GM19035 (cell line): Measurements from ENCODE around the gene IGF1R.

Experiments
- ATAC-seq: cut with Tn5 transposase; IDR thresholded peaks from one replicate; pipeline ENCODE4 v1.9.1; 2021; ENCODE audit not compliant: unreplicated experiment

IGF1R gene

DNA sequence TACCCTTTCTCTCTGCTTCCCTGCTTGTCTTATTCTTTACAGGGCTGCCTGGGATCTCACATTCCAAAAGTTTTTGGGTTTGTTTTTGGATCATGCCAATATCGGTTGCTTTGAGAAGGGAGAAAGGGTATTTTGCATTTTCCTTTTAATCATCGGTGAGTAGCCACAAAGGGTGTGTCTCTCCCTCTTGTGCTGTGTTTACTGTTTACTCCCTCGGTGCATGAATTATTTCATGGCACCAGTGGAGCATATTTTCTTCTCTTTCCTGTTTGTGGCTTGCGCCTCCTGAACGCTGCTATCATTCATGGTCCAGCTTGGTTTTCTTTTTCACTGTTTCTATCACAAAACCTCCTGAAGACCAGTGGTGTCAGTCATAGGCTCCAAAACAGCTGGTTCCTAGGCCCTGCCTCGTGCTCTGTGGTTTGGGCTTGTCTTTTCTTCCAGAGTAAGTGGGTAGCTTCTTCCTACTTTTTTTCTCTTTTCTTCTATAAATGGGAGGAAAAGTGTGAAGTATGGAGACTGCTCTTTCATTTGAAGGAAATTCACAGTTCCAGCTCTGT is 54.9 kb downstream of the IGF1R start:
- no peak for ATAC-seq

DNA sequence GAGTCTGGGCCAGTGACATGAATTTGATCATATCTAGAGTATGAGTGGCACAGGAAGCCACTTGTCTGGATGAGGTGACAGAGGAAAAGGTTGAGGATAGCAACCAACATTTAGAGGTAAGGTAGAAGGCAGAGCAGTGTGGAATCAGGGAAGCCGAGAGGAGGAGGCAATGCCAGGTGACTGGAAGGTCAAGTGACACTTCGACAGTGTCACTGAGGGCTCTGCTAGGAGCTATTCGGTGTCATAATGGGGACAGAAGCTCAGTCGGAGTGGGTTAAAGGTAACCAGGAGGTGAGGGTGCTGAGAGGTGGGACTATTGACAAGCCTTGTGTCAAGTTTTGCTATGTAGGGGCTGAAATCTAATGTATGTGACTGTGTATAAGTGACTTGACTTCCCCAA is 56.7 kb downstream of the IGF1R start:
- no peak for ATAC-seq

DNA sequence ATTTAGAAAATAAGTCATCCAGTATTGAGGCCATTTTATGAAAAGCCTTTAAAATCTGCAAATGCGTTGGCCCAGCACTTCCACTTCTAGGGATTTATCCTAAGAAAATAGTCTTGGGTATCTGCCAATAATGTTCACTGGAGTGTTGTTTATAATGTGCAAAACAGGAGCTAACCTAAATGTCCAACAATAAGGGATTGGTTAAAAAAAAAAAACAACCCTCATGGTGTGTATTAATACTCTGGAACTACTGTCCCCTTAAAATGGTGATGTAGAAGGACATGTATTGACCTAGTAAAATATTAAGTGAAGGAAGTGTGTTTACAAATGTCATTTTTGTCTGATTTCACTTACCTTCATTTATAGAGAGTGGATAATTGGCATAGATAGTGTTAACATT is 58.0 kb downstream of the IGF1R start:
- no peak for ATAC-seq

DNA sequence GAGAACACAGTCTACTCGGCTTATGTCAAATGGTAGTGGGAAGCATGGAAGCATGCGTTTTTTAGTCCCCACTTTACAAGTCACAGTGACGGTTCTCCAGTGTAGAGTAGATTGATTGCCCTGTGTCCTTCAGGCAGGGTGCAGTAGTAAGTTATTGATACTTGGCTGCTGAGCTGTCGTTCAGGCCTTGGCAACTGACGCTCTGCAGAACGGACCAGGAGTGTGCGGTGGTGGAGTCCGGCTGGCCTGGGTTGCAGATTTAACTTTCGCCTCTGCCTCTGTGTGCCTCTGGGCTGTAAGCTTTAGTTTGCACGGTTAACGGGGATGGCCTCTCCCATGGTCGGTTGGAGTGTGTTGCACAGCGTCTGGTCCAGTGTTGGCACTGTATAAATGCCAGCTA is 58.6 kb downstream of the IGF1R start:
- no peak for ATAC-seq

DNA sequence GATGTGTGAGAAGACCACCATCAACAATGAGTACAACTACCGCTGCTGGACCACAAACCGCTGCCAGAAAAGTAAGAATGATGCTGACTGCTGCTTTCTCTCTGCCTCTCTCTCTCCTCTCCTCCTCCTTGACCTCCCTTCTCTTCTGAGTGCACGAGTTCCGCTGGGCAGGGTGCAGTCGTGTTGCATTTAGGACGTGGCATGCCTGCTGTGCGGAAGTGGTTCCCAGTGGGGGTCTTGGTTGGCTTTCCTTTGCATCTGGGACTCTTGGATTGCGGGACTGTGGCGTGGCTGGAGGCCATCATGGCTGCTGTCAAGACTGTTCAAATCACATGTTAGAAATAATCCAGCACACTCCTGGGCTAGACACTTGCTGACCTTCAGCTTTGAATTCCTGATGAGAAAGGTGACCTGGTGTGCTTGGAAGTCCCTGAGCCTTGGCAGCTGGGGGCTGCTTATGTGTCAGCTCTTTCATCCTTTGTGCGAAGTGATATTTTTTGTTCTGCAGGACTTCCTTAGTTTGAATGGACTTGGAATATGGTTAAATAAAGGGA is 59.8 kb downstream of the IGF1R start:
- no peak for ATAC-seq

DNA sequence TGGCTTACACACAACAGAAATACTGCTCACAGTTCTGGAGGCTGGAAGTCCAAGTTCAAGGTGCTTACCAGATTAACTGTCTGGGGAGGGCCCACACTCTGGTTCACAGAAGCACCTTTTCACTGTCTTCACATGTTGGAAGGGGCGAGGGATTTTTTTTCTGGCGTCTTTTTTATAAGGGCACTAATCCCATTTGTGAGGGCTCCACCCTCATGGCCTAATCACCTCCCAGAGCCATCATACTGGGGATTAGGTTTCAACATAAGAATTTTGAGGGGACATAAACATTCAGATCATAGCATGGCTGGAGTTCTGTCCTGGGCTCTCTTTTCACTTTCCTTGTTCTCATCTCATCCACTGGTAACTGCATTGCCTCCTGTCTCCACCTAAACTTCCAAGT is 63.5 kb downstream of the IGF1R start:
- no peak for ATAC-seq

DNA sequence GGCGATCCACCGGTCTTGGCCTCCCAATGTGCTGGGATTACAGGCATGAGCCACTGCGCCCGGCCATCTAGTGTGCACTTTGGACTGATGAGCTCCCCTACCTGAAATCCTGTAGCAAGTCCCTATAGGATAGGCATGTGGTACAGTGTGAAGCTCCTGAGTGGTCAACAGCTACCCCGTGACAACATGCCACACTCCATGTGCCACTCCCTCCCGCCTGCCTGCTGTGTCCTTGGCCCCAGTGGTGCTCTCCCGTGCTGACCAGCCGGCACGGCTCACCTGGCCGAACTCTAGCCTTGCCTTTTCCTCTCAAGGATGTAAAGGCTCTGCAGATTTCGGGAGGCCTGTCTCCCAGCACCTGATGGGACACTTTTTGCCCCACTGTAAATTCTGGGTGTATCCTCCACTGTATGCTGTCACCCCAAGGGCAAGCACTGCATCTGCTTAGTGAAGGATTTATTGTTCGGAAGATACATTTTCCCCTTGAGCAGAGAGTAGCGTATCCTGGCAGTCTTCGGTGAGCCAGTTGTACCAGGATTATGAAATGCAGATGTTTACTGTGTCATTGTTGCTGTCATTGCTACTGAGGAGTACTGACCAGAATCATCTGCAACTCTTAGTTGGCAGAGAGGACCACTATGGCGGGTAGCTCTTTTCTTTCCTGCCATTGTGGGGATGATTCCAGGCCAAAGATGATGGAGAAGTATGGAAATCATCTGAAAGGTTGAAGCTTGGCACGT is 64.7 kb downstream of the IGF1R start:
- ATAC-seq: no peak

DNA sequence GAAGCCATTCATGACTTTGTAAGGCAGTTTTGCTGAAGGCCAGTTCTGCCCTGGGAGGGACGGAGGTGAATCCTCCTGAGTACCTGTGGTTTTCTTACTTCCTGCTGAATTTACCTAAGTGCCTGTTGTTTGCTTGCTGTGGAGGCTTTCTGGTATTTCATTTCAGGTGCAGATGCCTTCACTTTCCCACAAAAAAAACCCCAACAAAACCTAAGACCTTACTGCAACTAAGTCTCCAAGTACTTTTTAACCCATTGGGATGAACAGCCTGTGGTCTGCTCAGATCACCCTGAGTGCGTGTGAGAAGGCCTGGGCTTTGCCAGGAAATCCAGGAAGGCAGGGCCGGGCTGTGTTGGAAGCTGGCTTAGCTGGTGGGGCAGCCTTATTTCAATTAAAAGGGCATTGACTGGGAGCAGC is 65.3 kb downstream of the IGF1R start:
- no peak for ATAC-seq

DNA sequence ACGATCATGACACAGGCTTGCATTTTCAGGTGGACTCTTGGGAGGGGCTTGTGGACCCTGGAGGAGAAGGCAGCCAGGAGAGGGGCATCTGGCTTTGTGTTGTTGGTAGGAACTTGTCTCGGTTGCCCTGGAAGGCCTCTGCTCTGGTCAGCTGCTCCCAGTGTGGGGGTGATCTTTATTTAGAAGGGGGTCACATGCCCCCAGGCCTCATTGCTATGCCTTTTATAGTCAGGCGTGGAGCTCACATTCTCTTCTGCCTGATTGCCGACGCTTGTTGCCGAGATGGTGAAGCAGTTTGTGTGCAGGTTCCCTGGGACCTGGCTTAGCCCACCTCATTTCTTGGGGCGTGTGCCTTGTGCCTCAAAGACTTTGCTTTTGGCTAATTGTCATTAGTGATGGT is 66.6 kb downstream of the IGF1R start:
- ATAC-seq: no peak

DNA sequence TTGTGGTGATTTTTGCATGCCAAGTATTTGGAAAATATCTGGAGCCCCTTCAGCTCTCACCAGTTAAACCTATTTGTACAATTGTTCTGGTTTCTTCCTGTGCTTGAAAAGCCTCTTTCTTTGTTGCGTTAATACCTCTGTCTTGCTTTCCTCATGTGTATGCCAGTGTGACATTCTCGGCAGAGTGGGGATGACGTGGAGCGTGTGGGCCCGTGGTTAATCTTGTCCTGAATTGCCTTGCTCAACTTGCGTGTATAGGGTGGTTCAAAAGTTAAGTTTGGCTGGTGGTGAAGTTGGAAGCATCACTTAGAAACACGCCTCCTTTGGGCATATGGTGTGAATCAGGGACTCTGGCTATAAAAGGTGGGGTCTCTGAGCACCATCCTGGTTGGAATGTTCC is 67.1 kb downstream of the IGF1R start:
- no peak for ATAC-seq

DNA sequence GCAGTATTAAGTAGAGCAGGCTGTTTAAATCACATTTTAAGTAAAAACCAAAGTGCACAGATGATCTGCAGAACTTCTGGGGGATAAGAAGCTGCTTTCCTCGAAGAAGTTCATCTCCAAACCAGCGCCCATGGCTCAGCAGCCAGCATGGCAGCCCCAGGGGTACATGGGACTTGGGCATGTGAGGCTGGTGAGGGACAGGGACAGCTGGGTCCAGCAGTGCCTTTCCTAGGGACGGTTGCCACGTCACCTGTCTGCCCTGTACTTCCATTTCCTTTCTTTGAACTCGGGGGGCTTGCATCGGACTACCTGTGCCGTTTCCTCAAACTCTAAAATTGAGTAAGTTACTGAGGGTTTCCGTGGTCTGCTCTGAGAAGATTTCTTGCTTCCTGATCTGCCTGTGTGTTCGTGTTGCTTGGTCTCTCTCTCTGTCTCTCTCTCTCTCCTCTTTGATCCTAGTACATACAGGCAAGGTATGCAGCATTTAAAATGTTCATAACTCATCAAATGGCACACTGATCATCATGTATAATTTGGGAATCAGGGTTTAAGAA is 67.6 kb downstream of the IGF1R start:
- ATAC-seq: no peak

DNA sequence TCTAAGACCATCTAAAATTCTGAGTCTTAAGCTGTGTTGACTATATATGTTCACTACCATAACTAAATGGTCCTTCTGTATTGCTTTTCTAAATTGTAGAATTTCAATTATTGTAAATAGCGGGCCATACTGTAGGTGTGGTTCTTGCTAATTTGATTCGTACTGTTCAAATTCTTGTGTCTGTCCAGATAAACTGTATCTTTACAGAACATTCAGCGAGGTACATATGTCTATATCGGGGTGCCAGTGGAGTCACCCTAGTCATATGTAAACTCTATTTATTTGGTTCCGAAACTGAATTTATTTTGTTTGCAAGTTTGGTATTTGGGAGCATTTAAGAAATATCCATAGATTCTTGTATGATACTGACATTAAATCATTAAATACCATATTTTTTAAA is 69.0 kb downstream of the IGF1R start:
- ATAC-seq: no peak

DNA sequence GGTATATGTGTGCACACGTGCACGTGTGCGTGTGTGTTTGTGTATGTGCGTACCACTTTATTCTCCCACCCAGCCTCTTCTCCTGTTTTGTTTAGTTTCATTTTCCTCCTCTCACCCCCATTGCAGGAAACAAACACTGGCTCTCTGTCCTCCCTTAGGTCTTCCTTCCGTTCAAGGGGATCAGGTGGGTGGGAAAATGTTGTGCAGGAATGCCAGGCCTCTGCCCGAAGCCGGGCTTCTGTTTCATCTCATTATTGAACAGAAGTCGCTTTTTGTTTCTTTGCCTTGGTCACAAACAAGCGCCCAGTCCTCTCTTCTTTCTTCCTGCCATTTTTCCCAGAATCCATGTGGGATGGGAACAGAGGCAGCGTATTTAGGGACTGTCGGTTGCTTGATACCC is 69.6 kb downstream of the IGF1R start:
- ATAC-seq: no peak

DNA sequence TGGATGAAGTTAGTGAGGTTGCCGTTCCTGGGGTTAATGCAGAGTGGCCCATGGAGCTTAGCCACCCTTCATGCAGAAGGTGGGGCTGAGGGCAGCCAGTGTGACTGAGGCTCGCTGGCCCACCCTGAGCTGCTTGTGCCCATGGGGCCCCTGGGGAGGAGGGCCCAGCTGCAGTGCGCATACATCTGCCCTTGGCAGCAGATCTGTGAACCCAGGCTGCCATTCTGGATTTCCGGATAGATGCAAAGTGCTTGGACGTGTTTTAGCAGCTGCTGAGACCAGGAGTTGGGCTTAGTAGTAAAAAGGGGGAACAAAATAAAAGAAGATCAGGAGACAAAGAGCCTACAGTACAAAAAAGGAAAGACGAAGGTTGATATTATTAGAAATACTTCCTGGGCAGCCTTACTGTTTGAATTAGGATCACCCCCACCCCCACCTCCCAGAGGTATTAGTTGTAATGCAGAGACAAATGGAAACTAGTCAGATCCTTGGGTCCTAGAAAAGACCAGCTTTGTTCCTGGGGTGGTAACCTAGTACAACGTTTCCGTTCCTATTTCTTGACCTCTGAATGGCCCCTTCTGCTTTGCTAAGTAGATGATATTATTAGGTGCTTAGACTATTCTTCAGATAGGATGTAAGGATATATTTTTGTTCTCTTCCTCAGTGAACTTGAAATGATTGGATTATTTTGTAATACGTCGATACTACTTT is 70.2 kb downstream of the IGF1R start:
- no peak for ATAC-seq

DNA sequence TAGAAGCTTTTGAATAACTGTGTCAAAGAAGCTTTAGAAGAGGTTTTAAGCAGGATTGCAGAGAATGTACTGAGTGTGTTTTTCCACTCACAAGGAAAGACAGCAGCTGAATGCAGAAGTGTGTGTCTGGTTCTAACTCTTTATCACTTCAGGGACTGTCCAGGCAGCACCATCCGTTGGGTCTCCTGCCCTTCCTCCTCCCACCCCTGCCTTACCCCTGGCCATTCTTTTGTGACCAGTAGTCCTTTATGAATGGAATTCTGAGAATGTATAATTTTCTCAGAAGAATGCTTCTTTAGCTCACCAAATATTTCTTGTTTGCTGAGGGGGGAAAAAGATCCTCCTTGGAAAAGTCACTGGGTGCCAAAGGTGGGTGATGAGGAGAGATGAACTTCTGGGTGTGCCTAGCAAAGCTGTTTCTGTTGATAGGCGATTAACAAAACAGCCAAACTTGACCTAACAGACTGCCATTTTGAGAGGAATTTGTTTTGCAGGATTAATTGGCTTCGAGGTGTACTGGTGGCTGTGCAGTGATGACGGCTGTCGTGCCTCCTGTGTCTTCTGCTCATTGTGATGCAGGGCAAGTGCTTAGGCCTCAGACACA is 70.9 kb downstream of the IGF1R start:
- ATAC-seq: no peak

DNA sequence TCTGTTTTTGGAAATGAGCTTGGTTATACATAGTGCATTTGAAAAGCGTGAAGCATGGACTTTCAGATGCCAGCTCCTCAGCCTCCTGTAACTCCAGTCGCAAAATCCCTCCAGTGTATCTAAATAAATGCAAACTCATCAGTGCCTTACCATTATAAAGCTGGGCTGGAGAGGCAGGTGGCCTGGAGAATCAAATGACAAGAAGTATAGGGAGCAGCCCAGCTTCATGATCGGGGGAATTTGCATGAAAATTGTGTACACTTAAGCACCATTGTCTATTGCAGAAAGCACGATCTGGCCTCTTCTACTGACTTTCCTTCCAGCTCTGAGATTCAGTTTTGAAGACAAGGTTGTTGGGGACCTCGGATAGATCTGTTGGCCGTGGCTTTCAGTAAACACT is 71.7 kb downstream of the IGF1R start:
- ATAC-seq: no peak

DNA sequence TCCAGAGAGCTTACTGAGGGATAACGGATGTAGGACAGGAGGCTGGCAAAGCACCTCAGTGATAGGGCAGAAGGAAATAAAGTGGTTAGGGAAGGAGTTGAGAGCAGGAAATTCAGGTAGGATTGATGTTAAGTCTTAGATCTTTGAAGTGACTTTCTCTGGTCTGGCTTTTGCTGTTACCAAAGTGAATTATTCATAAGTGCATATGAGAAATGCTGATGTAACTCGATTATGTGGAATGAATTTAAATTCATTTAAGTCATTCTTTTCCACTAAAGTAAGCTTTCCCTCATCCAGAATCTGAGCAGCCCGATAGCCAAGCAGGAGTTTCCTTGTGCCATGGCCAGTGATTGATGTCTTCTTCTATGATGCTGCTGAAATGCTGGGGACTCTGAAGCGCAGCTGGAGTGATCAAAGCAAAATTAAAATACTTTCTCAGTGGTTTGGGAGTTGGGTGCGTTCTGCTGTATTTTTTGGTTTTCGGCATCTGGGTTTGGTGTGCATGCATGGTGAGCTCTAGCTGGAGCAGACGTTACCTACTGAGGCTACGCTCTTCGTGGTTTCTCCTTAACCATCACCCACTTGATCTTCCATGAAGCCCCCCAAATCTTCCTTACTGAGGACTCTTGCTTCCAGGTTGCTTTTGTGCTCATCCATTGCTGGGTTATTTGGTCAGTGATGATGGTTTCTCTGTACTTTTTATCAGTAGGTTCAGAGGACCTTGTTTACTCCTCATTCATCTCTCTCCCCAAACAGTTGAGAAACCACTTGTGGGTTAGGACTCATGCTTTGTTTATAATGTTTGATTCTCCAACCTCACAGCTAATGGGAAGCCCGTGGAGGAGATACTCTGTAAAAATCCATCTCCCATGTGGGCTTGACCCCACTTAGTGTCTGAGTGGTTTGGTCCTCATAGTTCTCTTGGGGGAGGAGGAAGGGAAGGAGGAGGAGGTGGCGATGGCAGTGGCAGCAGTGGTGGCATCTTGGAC is 72.5 kb downstream of the IGF1R start:
- no peak for ATAC-seq

DNA sequence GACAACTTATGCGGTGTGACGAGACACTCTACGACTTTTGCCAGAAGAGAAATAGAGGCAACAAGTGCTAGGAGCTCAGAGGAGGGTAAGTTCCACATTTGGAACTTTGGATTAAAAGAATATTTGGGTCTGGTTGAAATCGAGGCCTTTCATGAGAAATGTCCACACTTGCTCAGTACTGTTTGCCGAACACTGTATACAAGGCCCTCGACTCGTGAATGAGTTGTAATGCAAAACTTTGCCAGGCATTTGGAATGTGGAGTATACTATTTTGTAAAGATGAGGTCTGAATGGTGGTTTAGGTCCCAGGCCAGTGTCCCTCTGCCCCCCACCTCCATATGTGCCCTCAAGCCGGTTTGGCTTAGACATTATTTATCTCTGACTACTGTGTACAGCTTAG is 73.9 kb downstream of the IGF1R start:
- no peak for ATAC-seq

DNA sequence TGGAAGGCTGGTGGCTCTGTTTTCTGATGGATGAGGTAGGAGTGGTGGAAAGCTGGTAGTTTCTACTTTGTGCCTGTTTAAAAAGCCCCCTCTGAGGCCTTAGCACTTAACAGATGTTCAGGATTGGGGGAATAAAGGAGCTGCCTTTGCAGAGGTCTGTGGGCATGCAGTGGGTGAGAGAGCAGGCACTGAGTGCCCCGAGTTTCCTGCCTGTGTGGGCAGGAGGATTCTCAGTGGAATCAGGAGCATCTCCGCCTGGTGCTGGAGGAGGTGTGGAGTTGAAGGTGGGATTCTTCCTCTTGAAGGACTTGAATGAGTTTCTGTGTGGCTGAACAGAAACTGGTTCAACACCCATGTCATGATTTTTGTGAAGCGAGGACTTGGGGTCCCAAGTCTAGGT is 74.3 kb downstream of the IGF1R start:
- no peak for ATAC-seq

DNA sequence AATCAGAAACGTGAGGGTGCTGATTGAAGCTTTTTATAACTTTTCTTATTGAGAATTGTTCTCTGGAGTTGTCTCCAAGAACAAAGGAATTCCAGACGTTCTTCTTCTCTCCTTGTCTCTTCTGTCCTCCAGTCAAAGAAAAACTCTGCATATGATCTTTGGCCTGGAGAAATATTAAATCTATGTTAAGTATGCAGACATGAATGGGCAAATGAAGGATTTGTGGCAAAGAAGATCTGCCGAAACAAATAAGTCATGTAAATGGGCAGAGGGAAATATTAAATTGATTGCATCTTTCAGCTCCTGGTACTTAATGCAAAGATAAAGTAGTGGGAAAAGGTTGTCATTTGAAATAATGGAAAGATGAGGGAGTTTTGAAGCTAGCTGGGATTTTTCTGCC is 74.9 kb downstream of the IGF1R start:
- ATAC-seq: no peak
